GM11168 (cell line): ENCODE results near the gene NELFCD.

ENCODE experiments used
- in situ Hi-C: fragments of 300-500 bp; cut with MboI; formaldehyde crosslinking; loops from one replicate; pipeline ENCODE4 v1.12.0; 2022; ENCODE audit warnings: low sequenced_read_pairs; ENCODE audit not compliant: unreplicated experiment

NELFCD gene

GRCh38 chr20:59018817-59019216 lies 37.8 kb downstream of the NELFCD start:
- in situ Hi-C loops = no loop called here

GRCh38 chr20:59019217-59019616 lies 38.2 kb downstream of the NELFCD start, which contains the start of gene TUBB1:
TUBB1 (plus strand) TSS chr20:59019429; CDS start chr20:59019523, 94 bp downstream.
- in situ Hi-C loops = no loop called here

- in situ Hi-C loops = no loop called here
Measured at GRCh38 chr20:59020938-59021551, 40.0 kb downstream of the NELFCD start.

- in situ Hi-C loops = no loop called here
Measured at GRCh38 chr20:59022754-59023153, 41.7 kb downstream of the NELFCD start.

GRCh38 chr20:59023616-59024015 lies 42.6 kb downstream of the NELFCD start:
- in situ Hi-C loops = no loop called here

GRCh38 chr20:59024111-59024530 lies 43.1 kb downstream of the NELFCD start:
- in situ Hi-C loops = no loop called here

GRCh38 chr20:59025086-59025485 lies 44.0 kb downstream of the NELFCD start:
- in situ Hi-C loops = no loop called here

GRCh38 chr20:59025511-59025910 lies 44.5 kb downstream of the NELFCD start:
- in situ Hi-C loops = no loop called here

- in situ Hi-C loops = no loop called here
Measured at GRCh38 chr20:59026904-59027740, 46.1 kb downstream of the NELFCD start.

GRCh38 chr20:59027741-59028320 lies 46.8 kb downstream of the NELFCD start:
- in situ Hi-C loops = no loop called here

GRCh38 chr20:59028812-59029211 lies 47.8 kb downstream of the NELFCD start:
- in situ Hi-C loops = no loop called here

GRCh38 chr20:59030911-59031563 lies 50.0 kb downstream of the NELFCD start:
- in situ Hi-C loops = no loop called here

GRCh38 chr20:59031564-59032022 lies 50.5 kb downstream of the NELFCD start:
- in situ Hi-C loops = no loop called here

- in situ Hi-C loops = no loop called here
Measured at GRCh38 chr20:59032023-59032712, 51.1 kb downstream of the NELFCD start, which contains the start of gene ATP5F1E. ATP5F1E (minus strand) TSS chr20:59032335; CDS start chr20:59032251, 84 bp downstream.

GRCh38 chr20:59032713-59033059 lies 51.6 kb downstream of the NELFCD start:
- in situ Hi-C loops = no loop called here

- in situ Hi-C loops = no loop called here
Measured at GRCh38 chr20:59033093-59033492, 52.0 kb downstream of the NELFCD start.

- in situ Hi-C loops = no loop called here
Measured at GRCh38 chr20:59033616-59034165, 52.6 kb downstream of the NELFCD start.

GRCh38 chr20:59035381-59035780 lies 54.3 kb downstream of the NELFCD start:
- in situ Hi-C loops = no loop called here

GRCh38 chr20:59037386-59037785 lies 56.3 kb downstream of the NELFCD start:
- in situ Hi-C loops = no loop called here

GRCh38 chr20:59039233-59039632 lies 58.2 kb downstream of the NELFCD start:
- in situ Hi-C loops = no loop called here
